Transverse colon (tissue), 4 donors: Measurements from ENCODE around the gene RHEX.

Experiments used
- POLR2AphosphoS5 ChIP-seq, 3 donors: sonication (generic); formaldehyde crosslinking; IDR thresholded peaks; one replicate each; pipeline ENCODE4 v1.6.1; 2016; ENCODE audit warnings: antibody characterized with exemption in 3 of 3
- TF ChIP-seq, protein P1 (sequence below), 5 experiments: fragments of 200-600 bp in 3 of 5; fragments of 450-650 bp in 2 of 5; sonication (generic) in 3 of 5; IDR thresholded peaks; 1 replicate in 2 of 5; 2 replicates in 3 of 5; pipeline ENCODE4 v1.5.1; 2016 to 2017; ENCODE audit warnings: antibody characterized with exemption in 5 of 5, inconsistent platforms in 3 of 5, mild to moderate bottlenecking in 2 of 5, moderate library complexity in 1 of 5

DNA sequence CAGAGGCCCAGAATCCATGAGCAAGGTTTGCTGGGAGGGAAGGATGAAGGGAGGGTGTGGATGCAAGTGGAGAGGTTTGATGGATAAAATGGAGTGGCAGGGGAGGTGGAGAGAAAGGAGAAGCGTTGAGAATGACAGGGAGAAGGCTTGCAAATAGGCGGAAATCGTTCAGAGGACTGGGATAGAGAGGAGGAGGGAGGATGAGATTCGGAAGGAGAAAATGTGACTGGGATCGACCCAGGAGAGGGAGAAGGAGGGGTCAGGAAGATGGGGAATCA is 63.8 kb downstream of the RHEX start:
- TF ChIP-seq, protein P1, sequence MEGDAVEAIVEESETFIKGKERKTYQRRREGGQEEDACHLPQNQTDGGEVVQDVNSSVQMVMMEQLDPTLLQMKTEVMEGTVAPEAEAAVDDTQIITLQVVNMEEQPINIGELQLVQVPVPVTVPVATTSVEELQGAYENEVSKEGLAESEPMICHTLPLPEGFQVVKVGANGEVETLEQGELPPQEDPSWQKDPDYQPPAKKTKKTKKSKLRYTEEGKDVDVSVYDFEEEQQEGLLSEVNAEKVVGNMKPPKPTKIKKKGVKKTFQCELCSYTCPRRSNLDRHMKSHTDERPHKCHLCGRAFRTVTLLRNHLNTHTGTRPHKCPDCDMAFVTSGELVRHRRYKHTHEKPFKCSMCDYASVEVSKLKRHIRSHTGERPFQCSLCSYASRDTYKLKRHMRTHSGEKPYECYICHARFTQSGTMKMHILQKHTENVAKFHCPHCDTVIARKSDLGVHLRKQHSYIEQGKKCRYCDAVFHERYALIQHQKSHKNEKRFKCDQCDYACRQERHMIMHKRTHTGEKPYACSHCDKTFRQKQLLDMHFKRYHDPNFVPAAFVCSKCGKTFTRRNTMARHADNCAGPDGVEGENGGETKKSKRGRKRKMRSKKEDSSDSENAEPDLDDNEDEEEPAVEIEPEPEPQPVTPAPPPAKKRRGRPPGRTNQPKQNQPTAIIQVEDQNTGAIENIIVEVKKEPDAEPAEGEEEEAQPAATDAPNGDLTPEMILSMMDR (IDR thresholded peaks at IDR 0.05): no peak
- TF ChIP-seq POLR2AphosphoS5 (IDR thresholded peaks at IDR 0.05): no peak
